PFSK-1 (cell line): ENCODE data around the gene ULK4.

Source experiments
- FOXP2 ChIP-seq: optimal IDR thresholded peaks from 2 replicates; pipeline ENCODE3; 2011; ENCODE audit warnings: borderline replicate concordance, control low read depth, inconsistent platforms; ENCODE audit not compliant: insufficient read depth; ENCODE audit errors: extremely low read length, extremely low read depth
- POLR2AphosphoS5 ChIP-seq: IDR thresholded peaks from 2 replicates; pipeline ENCODE4 v1.6.1; 2012; ENCODE audit warnings: low read depth, mild to moderate bottlenecking, control low read depth, low read length, moderate library complexity
- TAF1 ChIP-seq: IDR thresholded peaks from 2 replicates; pipeline ENCODE4 v1.6.1; 2012; ENCODE audit warnings: low read length, control low read depth, borderline replicate concordance; ENCODE audit not compliant: insufficient read depth
- TF ChIP-seq, protein P1 (sequence below), 2 experiments: IDR thresholded peaks; 2 replicates each; pipeline versions ENCODE4 v1.6.1 to v1.8.0; 2011 to 2012; ENCODE audit warnings: low read depth in 2 of 2, low read length in 2 of 2, control low read depth in 1 of 2, inconsistent platforms in 1 of 2, mild to moderate bottlenecking in 1 of 2, moderate library complexity in 1 of 2; ENCODE audit not compliant: insufficient read depth in 1 of 2

DNA sequence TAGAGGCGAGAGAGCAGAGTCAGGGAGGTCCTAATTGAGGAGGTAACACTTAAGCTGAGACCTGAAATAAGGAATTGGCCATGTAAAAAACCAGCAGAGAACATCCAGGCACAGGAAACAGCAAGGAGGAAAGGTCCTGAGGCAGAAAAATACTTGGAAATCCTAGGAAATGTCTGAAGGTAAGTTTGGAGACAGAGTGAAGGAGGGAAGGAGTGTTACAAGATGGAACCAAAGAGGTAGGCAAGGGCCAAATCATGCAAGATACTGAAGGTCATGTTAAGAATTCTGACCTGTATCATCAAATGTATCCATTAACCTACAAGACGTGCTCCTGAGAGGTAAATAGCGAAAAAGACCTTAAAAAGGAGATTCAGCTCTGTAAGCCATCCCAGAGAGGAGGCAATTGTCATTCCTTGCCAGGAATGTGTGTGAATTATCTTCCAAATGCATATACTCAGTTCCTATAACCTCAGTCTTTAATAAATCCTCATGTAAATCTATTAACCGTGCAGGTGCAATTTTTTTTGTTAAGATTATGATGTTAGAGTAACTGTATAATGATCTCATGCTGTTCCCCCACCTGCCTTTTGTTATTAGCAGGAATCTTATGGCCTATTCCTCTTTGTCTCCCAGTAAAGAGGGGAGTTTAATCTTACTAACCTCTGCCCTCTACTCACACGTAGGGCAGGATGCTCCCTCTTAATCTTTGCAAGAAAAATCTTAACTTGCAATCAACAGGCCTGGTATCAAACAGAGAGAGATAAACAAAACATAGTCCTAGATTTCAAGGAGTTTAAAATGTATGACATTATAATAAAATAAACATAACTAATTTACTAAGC, 166.9 kb downstream of the ULK4 start:
- TF ChIP-seq, protein P1, sequence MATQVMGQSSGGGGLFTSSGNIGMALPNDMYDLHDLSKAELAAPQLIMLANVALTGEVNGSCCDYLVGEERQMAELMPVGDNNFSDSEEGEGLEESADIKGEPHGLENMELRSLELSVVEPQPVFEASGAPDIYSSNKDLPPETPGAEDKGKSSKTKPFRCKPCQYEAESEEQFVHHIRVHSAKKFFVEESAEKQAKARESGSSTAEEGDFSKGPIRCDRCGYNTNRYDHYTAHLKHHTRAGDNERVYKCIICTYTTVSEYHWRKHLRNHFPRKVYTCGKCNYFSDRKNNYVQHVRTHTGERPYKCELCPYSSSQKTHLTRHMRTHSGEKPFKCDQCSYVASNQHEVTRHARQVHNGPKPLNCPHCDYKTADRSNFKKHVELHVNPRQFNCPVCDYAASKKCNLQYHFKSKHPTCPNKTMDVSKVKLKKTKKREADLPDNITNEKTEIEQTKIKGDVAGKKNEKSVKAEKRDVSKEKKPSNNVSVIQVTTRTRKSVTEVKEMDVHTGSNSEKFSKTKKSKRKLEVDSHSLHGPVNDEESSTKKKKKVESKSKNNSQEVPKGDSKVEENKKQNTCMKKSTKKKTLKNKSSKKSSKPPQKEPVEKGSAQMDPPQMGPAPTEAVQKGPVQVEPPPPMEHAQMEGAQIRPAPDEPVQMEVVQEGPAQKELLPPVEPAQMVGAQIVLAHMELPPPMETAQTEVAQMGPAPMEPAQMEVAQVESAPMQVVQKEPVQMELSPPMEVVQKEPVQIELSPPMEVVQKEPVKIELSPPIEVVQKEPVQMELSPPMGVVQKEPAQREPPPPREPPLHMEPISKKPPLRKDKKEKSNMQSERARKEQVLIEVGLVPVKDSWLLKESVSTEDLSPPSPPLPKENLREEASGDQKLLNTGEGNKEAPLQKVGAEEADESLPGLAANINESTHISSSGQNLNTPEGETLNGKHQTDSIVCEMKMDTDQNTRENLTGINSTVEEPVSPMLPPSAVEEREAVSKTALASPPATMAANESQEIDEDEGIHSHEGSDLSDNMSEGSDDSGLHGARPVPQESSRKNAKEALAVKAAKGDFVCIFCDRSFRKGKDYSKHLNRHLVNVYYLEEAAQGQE (IDR thresholded peaks at IDR 0.05; ENCODE audit: insufficient read depth in 1 of 2, low read depth in 2 of 2, low read length in 2 of 2), result no peak
- TF ChIP-seq POLR2AphosphoS5 (no peak), TAF1 (no peak), FOXP2 (no peak)
